GM12878 (cell line): ENCODE results near the gene LRIT2. TPM values are rescaled to one million over a fixed set of nuclear protein-coding genes. Genes with fewer than 3 reads are reported as not detected.

ENCODE experiments used
- ATAC-seq: fragments of 200-7000 bp; cut with Tn5 transposase; 3 replicates; pipeline ENCODE4 v1.9.1; 2020; ENCODE audit warnings: mild to moderate bottlenecking, moderate library complexity
- BruUV-seq: library from RNA; stranded (reverse); fragments of 400-500 nt; replicated peaks from 2 replicates; lab custom pipeline; 2021; lab: Mats Ljungman, UMichigan
- CTCF ChIA-PET: fragments of 300-600 bp; sonication (Branson Sonifier 250); formaldehyde crosslinking; extraction: SDS; loops from one replicate; lab custom pipeline; 2021; ENCODE audit warnings: inconsistent platforms; lab: Yijun Ruan, JAX
- POLR2A ChIA-PET: fragments of 350-600 bp; formaldehyde crosslinking; extraction: SDS; loops from one replicate; lab custom pipeline; 2021; ENCODE audit warnings: inconsistent platforms; lab: Charles Lee
- RAD21 ChIA-PET: fragments of 300-600 bp; sonication (Branson Sonifier 250); formaldehyde crosslinking; loops from one replicate; lab custom pipeline; 2023; ENCODE audit warnings: antibody characterized with exemption; ENCODE audit not compliant: unreplicated experiment; lab: Charles Lee
- SMC1A ChIA-PET: fragments of 300-600 bp; sonication (Branson Sonifier 250); formaldehyde crosslinking; loops from one replicate; lab custom pipeline; 2023; ENCODE audit not compliant: unreplicated experiment, uncharacterized antibody; lab: Charles Lee
- DNase-seq: peaks from one replicate; pipeline ENCODE4 v3.0.0-alpha.2; 2011; ENCODE audit warnings: low read depth, low spot score
- FAIRE-seq: peaks from 3 replicates; lab custom pipeline; 2011; peaks lifted over from hg19 to GRCh38; lab: Jason Lieb, UNC
- H2AFZ ChIP-seq: 2 replicates; pipeline ENCODE4 v1.6.0; 2011; ENCODE audit warnings: low read depth, low read length, control low read depth; ENCODE audit not compliant: control insufficient read depth
- H3K27ac ChIP-seq: 2 replicates; pipeline ENCODE4 v1.5.1; 2011; ENCODE audit warnings: control low read depth; ENCODE audit not compliant: control insufficient read depth, insufficient read depth
- H3K27me3 ChIP-seq, 2 experiments: replicated peaks in 1 of 2; 2 replicates each; pipeline versions ENCODE4 v1.6.0 to v1.6.1; 2011; ENCODE audit warnings: low read length in 1 of 2; ENCODE audit not compliant: control insufficient read depth in 2 of 2, insufficient read depth in 2 of 2
- H3K36me3 ChIP-seq, 2 experiments: 2 replicates each; pipeline ENCODE4 v1.5.1; 2011; ENCODE audit warnings: low read length in 1 of 2; ENCODE audit not compliant: control insufficient read depth in 2 of 2, insufficient read depth in 2 of 2
- H3K4me1 ChIP-seq: 2 replicates; pipeline ENCODE4 v1.6.1; 2011; ENCODE audit warnings: mild to moderate bottlenecking, low read length, moderate library complexity, mixed read lengths; ENCODE audit not compliant: control insufficient read depth, insufficient read depth
- H3K4me2 ChIP-seq: 2 replicates; pipeline ENCODE4 v1.6.0; 2011; ENCODE audit warnings: control low read depth; ENCODE audit not compliant: control insufficient read depth, insufficient read depth
- H3K4me3 ChIP-seq: fragments of 200-600 bp; sonication (generic); 2 replicates; pipeline ENCODE4 v1.5.1; 2016
- H3K79me2 ChIP-seq: 2 replicates; pipeline ENCODE4 v1.6.0; 2011; ENCODE audit warnings: low read length; ENCODE audit not compliant: control insufficient read depth, insufficient read depth
- H3K9ac ChIP-seq: 2 replicates; pipeline ENCODE4 v1.8.0; 2011; ENCODE audit warnings: low read length, control low read depth, mixed read lengths; ENCODE audit not compliant: control insufficient read depth, insufficient read depth
- H3K9me3 ChIP-seq: replicated peaks from 3 replicates; pipeline ENCODE4 v1.5.1; 2011; ENCODE audit warnings: mild to moderate bottlenecking, low read length; ENCODE audit not compliant: control insufficient read depth, insufficient read depth
- H4K20me1 ChIP-seq: 2 replicates; pipeline ENCODE4 v1.6.0; 2011; ENCODE audit not compliant: control insufficient read depth, insufficient read depth
- BCL3 ChIP-seq: IDR thresholded peaks from 2 replicates; pipeline ENCODE4 v1.6.1; 2011; ENCODE audit warnings: borderline replicate concordance, low read depth, mild to moderate bottlenecking, moderate library complexity, low read length; ENCODE audit not compliant: insufficient read depth, poor library complexity, severe bottlenecking
- CHD4 ChIP-seq: fragments of 200-600 bp; sonication (generic); IDR thresholded peaks from 2 replicates; pipeline ENCODE4 v1.6.1; 2016; ENCODE audit warnings: mild to moderate bottlenecking
- CREB1 ChIP-seq: IDR thresholded peaks from 2 replicates; pipeline ENCODE4 v1.6.1; 2012; ENCODE audit warnings: low read depth, mild to moderate bottlenecking, inconsistent platforms
- EGR1 ChIP-seq, 2 experiments: IDR thresholded peaks; 1 replicate in 1 of 2; 2 replicates in 1 of 2; pipeline ENCODE4 v1.6.1; 2011 to 2012; ENCODE audit warnings: low read depth in 2 of 2, low read length in 2 of 2, borderline replicate concordance in 1 of 2, mild to moderate bottlenecking in 1 of 2, moderate library complexity in 1 of 2
- EP300 ChIP-seq, 2 experiments: fragments of 150-350 bp in 1 of 2; IDR thresholded peaks; 2 replicates each; pipeline ENCODE4 v1.6.1; 2011 to 2012; ENCODE audit warnings: low read depth in 2 of 2, low read length in 2 of 2, borderline replicate concordance in 1 of 2, improper control_type of control experiment in 1 of 2, inconsistent platforms in 1 of 2; ENCODE audit not compliant: control insufficient read depth in 1 of 2
- GATAD2B ChIP-seq: fragments of 450-650 bp; conservative IDR thresholded peaks from 2 replicates; pipeline ENCODE4 v1.6.1; 2017; ENCODE audit warnings: low read depth, mild to moderate bottlenecking, moderate library complexity
- HDAC2 ChIP-seq: fragments of 200-600 bp; sonication (generic); IDR thresholded peaks from 2 replicates; pipeline ENCODE4 v1.6.1; 2017
- HDGF ChIP-seq: fragments of 450-650 bp; IDR thresholded peaks from 2 replicates; pipeline ENCODE4 v1.6.1; 2016; ENCODE audit warnings: antibody characterized with exemption
- HSF1 ChIP-seq: fragments of 150-350 bp; IDR thresholded peaks from 2 replicates; pipeline ENCODE4 v1.6.1; 2014; ENCODE audit warnings: mild to moderate bottlenecking, low read depth, low read length
- IKZF1 ChIP-seq: fragments of 450-650 bp; conservative IDR thresholded peaks from 2 replicates; pipeline ENCODE4 v1.6.1; 2017; ENCODE audit warnings: antibody characterized with exemption, mild to moderate bottlenecking
- MTA2 ChIP-seq: fragments of 450-650 bp; IDR thresholded peaks from 2 replicates; pipeline ENCODE4 v1.6.1; 2016; ENCODE audit warnings: low read depth, mild to moderate bottlenecking, moderate library complexity
- PAX5 ChIP-seq: IDR thresholded peaks from 2 replicates; pipeline ENCODE4 v1.6.1; 2011; ENCODE audit warnings: low read depth, low read length, borderline replicate concordance
- PRDM15 ChIP-seq: fragments of 450-650 bp; formaldehyde crosslinking; IDR thresholded peaks from 2 replicates; pipeline ENCODE4 v1.4.0; 2020; ENCODE audit warnings: mild to moderate bottlenecking, moderate library complexity
- TCF7 ChIP-seq: IDR thresholded peaks from 2 replicates; pipeline ENCODE4 v1.6.1; 2014; ENCODE audit warnings: antibody characterized with exemption, borderline replicate concordance
- YY1 ChIP-seq: IDR thresholded peaks from 2 replicates; pipeline ENCODE4 v1.6.1; 2011; ENCODE audit warnings: low read depth, mild to moderate bottlenecking, low read length
- ZBED1 ChIP-seq: IDR thresholded peaks from 2 replicates; pipeline ENCODE4 v1.6.1; 2016; ENCODE audit warnings: borderline replicate concordance
- ZNF274 ChIP-seq: IDR thresholded peaks from one replicate; pipeline ENCODE4 v1.8.0; 2011; ENCODE audit not compliant: insufficient read length, insufficient read depth
- ZSCAN29 ChIP-seq: fragments of 450-650 bp; IDR thresholded peaks from 2 replicates; pipeline ENCODE4 v1.6.1; 2017; ENCODE audit warnings: mild to moderate bottlenecking, moderate library complexity
- WGBS: methylation state at CpG from one replicate; pipeline ENCODE4 v1.1.6; 2016; ENCODE audit warnings: low lambda C conversion rate; ENCODE audit not compliant: insufficient replicate concordance, insufficient coverage; ENCODE audit errors: missing lambda C conversion rate; 5-methylcytosine and 5-hydroxymethylcytosine counted together
- in situ Hi-C: fragments of 300-500 bp; cut with MboI; formaldehyde crosslinking; loops from 9 replicates; pipeline ENCODE4 v1.14.3; 2018; ENCODE audit warnings: mixed read lengths
- intact Hi-C: fragments of 100-400 bp; cut with micrococcal nuclease; formaldehyde crosslinking; loops from one replicate; pipeline ENCODE4 v1.14.2; 2022; ENCODE audit not compliant: unreplicated experiment
- polyA plus RNA-seq, 11 experiments: library from polyadenylated mRNA; depleted of rRNA in 4 of 11; unstranded in 6 of 11; stranded (reverse) in 5 of 11; fragments of >200 nt; fragmentation: Nextera tagmentation in 4 of 11; fragmentation: Illumina TruSeq in 1 of 11; extraction: Ambion mirVana in 4 of 11; extraction: Trizol in 1 of 11; gene quantifications; 1 replicate in 1 of 11; 2 replicates in 10 of 11; pipeline versions ENCODE4 v1.2.1 to v1.2.3, GENCODE V29; 2011 to 2016; ENCODE audit warnings: inconsistent platforms in 2 of 11, missing spikeins in 2 of 11, low read depth in 1 of 11
- total RNA-seq, 4 experiments: library from RNA; depleted of rRNA in 3 of 4; stranded (reverse); fragments of >200 nt in 3 of 4; fragmentation: Illumina TruSeq in 1 of 4; extraction: Trizol in 1 of 4; gene quantifications; 2 replicates each; pipeline versions ENCODE4 v1.2.1 to v1.2.3, GENCODE V29; 2013 to 2021

Gene LRIT2
- total and polyA plus RNA-seq, 10 of the 15 experiments (the other 5 are each of a cell fraction or from before 2014, with no cell fraction given), result not detected

DNA sequence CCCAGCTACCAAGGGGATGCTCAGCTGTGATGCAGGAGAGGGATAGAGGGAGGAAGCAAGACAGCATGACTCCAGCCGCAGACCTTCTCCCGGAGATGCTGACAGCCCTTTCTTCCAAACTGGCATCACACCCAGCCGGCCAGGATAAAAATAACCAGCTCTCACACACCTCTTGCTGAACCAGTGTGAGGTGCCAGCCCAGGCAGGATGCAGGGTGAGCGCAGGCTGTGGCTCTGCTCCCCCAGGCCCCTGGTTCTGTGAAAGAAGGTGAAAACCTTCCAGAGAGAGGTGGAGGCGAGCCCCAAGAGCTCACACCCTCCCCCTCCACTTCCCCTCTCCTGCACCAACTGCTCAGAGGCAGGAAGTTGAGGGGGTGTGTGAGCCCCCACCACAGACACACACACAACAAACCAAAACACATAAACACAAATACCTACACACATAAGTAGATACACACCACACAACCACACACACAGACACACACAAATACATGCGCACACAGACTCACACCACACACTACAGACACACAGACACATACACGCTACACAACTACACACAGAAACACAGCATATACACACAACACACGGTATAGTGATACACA, 47.7 kb downstream of the LRIT2 start:
- FAIRE-seq (no peak), DNase-seq (no peak), ATAC-seq (peak; percentile 53)
- ChIA-PET RAD21 (interaction anchor here (0.7 to 1.3 kb wide), 4 partner anchors 11 to 39 kb away, joined by 3 read pairs; partner anchors contain the start of gene GHITM), CTCF (interaction anchor here (0.7 to 6.4 kb wide), 3 partner anchors 13 to 30 kb away, joined by 3 to 35 read pairs (median 4); no protein-coding TSS in a partner anchor), SMC1A (interaction anchor here (0.9 to 2.4 kb wide), 6 partner anchors 9 to 29 kb away, joined by 3 to 11 read pairs (median 6); no protein-coding TSS in a partner anchor), POLR2A (interaction anchor here (0.6 to 2.4 kb wide), 3 partner anchors 10 to 1546 kb away, joined by 3 to 10 read pairs (median 4); no protein-coding TSS in a partner anchor)
- Histone ChIP-seq H3K4me2 (peak overlapping the region; percentile 40), H3K4me1 (peaks cover 41% of the 10 kb centered on the region), H3K9ac (no peak overlapping the region), H2AFZ (peak overlapping the region; percentile 57; the same call in 1 of the 2 replicates), H3K36me3 (no peaks in the 10 kb centered on the region), H3K4me3 (peak overlapping the region; percentile 38; the same call in 1 of the 2 replicates), H3K9me3 (no peaks in the 10 kb centered on the region), H3K27ac (peak overlapping the region; percentile 10; the same call in 1 of the 2 replicates), H3K79me2 (no peaks in the 10 kb centered on the region; the same call in none of the 2 replicates), H3K27me3 (no peaks in the 10 kb centered on the region), H4K20me1 (no peaks in the 10 kb centered on the region)
- no TSS peak for BruUV-seq
- WGBS, result 46% methylated on average over 8 of the region's 8 CpGs
- intact Hi-C loops (loop anchor here (10.0 kb wide), 1 partner anchor 1253 kb away; no protein-coding TSS in a partner anchor), in situ Hi-C loops (no loop called here)
- TF ChIP-seq ZNF274 (no peak), TCF7 (no peak), YY1 (no peak), HDAC2 (no peak), CHD4 (no peak), BCL3 (no peak), CREB1 (no peak), PRDM15 (no peak), ZSCAN29 (no peak), IKZF1 (peak; percentile 57; the same call in 1 of the 2 replicates), EGR1 (IDR thresholded peaks at IDR 0.05; ENCODE audit: borderline replicate concordance in 1 of 2, low read depth in 2 of 2, low read length in 2 of 2) (peak in 1 of 2 experiments; percentile 56; a peak in 1 of 3 replicates), GATAD2B (no peak), EP300 (IDR thresholded peaks at IDR 0.05; ENCODE audit: borderline replicate concordance in 1 of 2, control insufficient read depth in 1 of 2, low read depth in 2 of 2, low read length in 2 of 2) (peak; percentile 49 to 58; a peak in 1 of 4 replicates), PAX5 (no peak), MTA2 (peak; percentile 54), ZBED1 (no peak), HDGF (no peak; the same call in none of the 2 replicates), HSF1 (no peak)
